ENCODE results near the gene GPRC5D.

GPRC5D gene

GRCh38 chr12:12909228-12909994, 42.6 kb downstream of the GPRC5D start:
- Histone ChIP-seq H3K27me3 (ENCODE audit: control insufficient read depth, insufficient read depth, low read length, poor library complexity, severe bottlenecking) (no peaks in the 10 kb centered on the region), H3K27ac (ENCODE audit: insufficient read depth, low read depth, low read length, poor library complexity, severe bottlenecking) (no peak overlapping the region), H3K9me3 (ENCODE audit: control insufficient read depth, low read length) (no peaks in the 10 kb centered on the region), H3K36me3 (ENCODE audit: control insufficient read depth, insufficient read depth, low read length) (no peaks in the 10 kb centered on the region), H3K4me1 (ENCODE audit: control insufficient read depth, insufficient read depth, low read length) (peaks cover 6% of the 10 kb centered on the region), H3K4me3 (ENCODE audit: insufficient read depth, low read depth, low read length) (no peak overlapping the region)
- WGBS, 2 experiments = 87 to 88% methylated on average over 4 of the region's 4 CpGs

- H3K9me3 ChIP-seq (ENCODE audit: control insufficient read depth, low read length) = no peaks in the 10 kb centered on the region
- H3K27ac ChIP-seq (ENCODE audit: insufficient read depth, low read depth, low read length, poor library complexity, severe bottlenecking) = no peak overlapping the region
- no peaks in the 10 kb centered on the region for H3K36me3 ChIP-seq (ENCODE audit: control insufficient read depth, insufficient read depth, low read length)
- H3K4me3 ChIP-seq (ENCODE audit: insufficient read depth, low read depth, low read length) = no peak overlapping the region
- peaks cover under 1% of the 10 kb centered on the region for H3K4me1 ChIP-seq (ENCODE audit: control insufficient read depth, insufficient read depth, low read length)
- WGBS, 2 experiments = 94 to 96% methylated on average over 12 of the region's 12 CpGs
- no peaks in the 10 kb centered on the region for H3K27me3 ChIP-seq (ENCODE audit: control insufficient read depth, insufficient read depth, low read length, poor library complexity, severe bottlenecking)
These were observed 43.3 kb downstream of the GPRC5D start for GRCh38 chr12:12908711-12909110.

GRCh38 chr12:12908252-12908651, 43.7 kb downstream of the GPRC5D start:
- Histone ChIP-seq H3K27me3 (ENCODE audit: control insufficient read depth, insufficient read depth, low read length, poor library complexity, severe bottlenecking) (no peaks in the 10 kb centered on the region), H3K9me3 (ENCODE audit: control insufficient read depth, low read length) (no peaks in the 10 kb centered on the region), H3K4me3 (ENCODE audit: insufficient read depth, low read depth, low read length) (no peak overlapping the region), H3K27ac (ENCODE audit: insufficient read depth, low read depth, low read length, poor library complexity, severe bottlenecking) (no peak overlapping the region), H3K4me1 (ENCODE audit: control insufficient read depth, insufficient read depth, low read length) (no peaks in the 10 kb centered on the region), H3K36me3 (ENCODE audit: control insufficient read depth, insufficient read depth, low read length) (no peaks in the 10 kb centered on the region)
- 91% methylated on average over 14 of the region's 14 CpGs for WGBS, 2 experiments

- H3K27me3 ChIP-seq (ENCODE audit: control insufficient read depth, insufficient read depth, low read length, poor library complexity, severe bottlenecking) = no peaks in the 10 kb centered on the region
- WGBS, 2 experiments = 90 to 94% methylated on average over 5 of the region's 5 CpGs
- no peaks in the 10 kb centered on the region for H3K36me3 ChIP-seq (ENCODE audit: control insufficient read depth, insufficient read depth, low read length)
- H3K27ac ChIP-seq (ENCODE audit: insufficient read depth, low read depth, low read length, poor library complexity, severe bottlenecking) = no peak overlapping the region
- no peaks in the 10 kb centered on the region for H3K4me1 ChIP-seq (ENCODE audit: control insufficient read depth, insufficient read depth, low read length)
- H3K9me3 ChIP-seq (ENCODE audit: control insufficient read depth, low read length) = no peaks in the 10 kb centered on the region
- no peak overlapping the region for H3K4me3 ChIP-seq (ENCODE audit: insufficient read depth, low read depth, low read length)
These were observed 44.4 kb downstream of the GPRC5D start for GRCh38 chr12:12907552-12907951.

GRCh38 chr12:12903642-12904609, 48.0 kb downstream of the GPRC5D start:
- 92 to 94% methylated on average over 14 of the region's 14 CpGs for WGBS, 2 experiments
- Histone ChIP-seq H3K4me3 (ENCODE audit: insufficient read depth, low read depth, low read length) (no peak overlapping the region), H3K27ac (ENCODE audit: insufficient read depth, low read depth, low read length, poor library complexity, severe bottlenecking) (no peak overlapping the region)

GRCh38 chr12:12902036-12902435, 49.9 kb downstream of the GPRC5D start:
- H3K36me3 ChIP-seq (ENCODE audit: control insufficient read depth, insufficient read depth, low read length) = no peaks in the 10 kb centered on the region
- H3K9me3 ChIP-seq (ENCODE audit: control insufficient read depth, low read length) = no peaks in the 10 kb centered on the region
- no peaks in the 10 kb centered on the region for H3K27me3 ChIP-seq (ENCODE audit: control insufficient read depth, insufficient read depth, low read length, poor library complexity, severe bottlenecking)
- H3K4me1 ChIP-seq (ENCODE audit: control insufficient read depth, insufficient read depth, low read length) = no peaks in the 10 kb centered on the region
- no peak overlapping the region for H3K27ac ChIP-seq (ENCODE audit: insufficient read depth, low read depth, low read length, poor library complexity, severe bottlenecking)
- no peak overlapping the region for H3K4me3 ChIP-seq (ENCODE audit: insufficient read depth, low read depth, low read length)

More at GRCh38 chr12:12903642-12904609, 48.0 kb downstream of the GPRC5D start:
- Histone ChIP-seq H3K27me3 (ENCODE audit: control insufficient read depth, insufficient read depth, low read length, poor library complexity, severe bottlenecking) (no peaks in the 10 kb centered on the region), H3K9me3 (ENCODE audit: control insufficient read depth, low read length) (no peaks in the 10 kb centered on the region), H3K36me3 (ENCODE audit: control insufficient read depth, insufficient read depth, low read length) (no peaks in the 10 kb centered on the region), H3K4me1 (ENCODE audit: control insufficient read depth, insufficient read depth, low read length) (no peaks in the 10 kb centered on the region)

- WGBS, 2 experiments = 87 to 90% methylated on average over 10 of the region's 10 CpGs
- H3K4me3 ChIP-seq (ENCODE audit: insufficient read depth, low read depth, low read length) = no peak overlapping the region
- H3K9me3 ChIP-seq (ENCODE audit: control insufficient read depth, low read length) = no peaks in the 10 kb centered on the region
- H3K4me1 ChIP-seq (ENCODE audit: control insufficient read depth, insufficient read depth, low read length) = no peaks in the 10 kb centered on the region
- no peak overlapping the region for H3K27ac ChIP-seq (ENCODE audit: insufficient read depth, low read depth, low read length, poor library complexity, severe bottlenecking)
- H3K36me3 ChIP-seq (ENCODE audit: control insufficient read depth, insufficient read depth, low read length) = no peaks in the 10 kb centered on the region
- H3K27me3 ChIP-seq (ENCODE audit: control insufficient read depth, insufficient read depth, low read length, poor library complexity, severe bottlenecking) = no peaks in the 10 kb centered on the region
These were observed 50.7 kb downstream of the GPRC5D start for GRCh38 chr12:12901158-12901791.

GRCh38 chr12:12900786-12901157, 51.2 kb downstream of the GPRC5D start:
- WGBS, 2 experiments = 83 to 93% methylated on average over 1 to 2 of the region's 2 CpGs
- no peaks in the 10 kb centered on the region for H3K36me3 ChIP-seq (ENCODE audit: control insufficient read depth, insufficient read depth, low read length)
- H3K27ac ChIP-seq (ENCODE audit: insufficient read depth, low read depth, low read length, poor library complexity, severe bottlenecking) = no peak overlapping the region
- H3K27me3 ChIP-seq (ENCODE audit: control insufficient read depth, insufficient read depth, low read length, poor library complexity, severe bottlenecking) = no peaks in the 10 kb centered on the region
- no peaks in the 10 kb centered on the region for H3K4me1 ChIP-seq (ENCODE audit: control insufficient read depth, insufficient read depth, low read length)
- no peaks in the 10 kb centered on the region for H3K9me3 ChIP-seq (ENCODE audit: control insufficient read depth, low read length)
- H3K4me3 ChIP-seq (ENCODE audit: insufficient read depth, low read depth, low read length) = no peak overlapping the region

- Histone ChIP-seq H3K4me1 (ENCODE audit: control insufficient read depth, insufficient read depth, low read length) (no peaks in the 10 kb centered on the region), H3K36me3 (ENCODE audit: control insufficient read depth, insufficient read depth, low read length) (no peaks in the 10 kb centered on the region), H3K27ac (ENCODE audit: insufficient read depth, low read depth, low read length, poor library complexity, severe bottlenecking) (no peak overlapping the region), H3K9me3 (ENCODE audit: control insufficient read depth, low read length) (no peaks in the 10 kb centered on the region), H3K27me3 (ENCODE audit: control insufficient read depth, insufficient read depth, low read length, poor library complexity, severe bottlenecking) (no peaks in the 10 kb centered on the region), H3K4me3 (ENCODE audit: insufficient read depth, low read depth, low read length) (no peak overlapping the region)
- WGBS, 2 experiments = 94 to 96% methylated on average over 10 of the region's 10 CpGs
These were observed 52.2 kb downstream of the GPRC5D start for GRCh38 chr12:12899530-12900380.

Measured in ectodermal cell (in vitro differentiated cells).